ENCODE data around the gene MKX. TPM values are rescaled to one million over a fixed set of nuclear protein-coding genes. Genes with fewer than 3 reads are reported as not detected.

The MKX gene
- total RNA-seq, 1 donor from 2014 or later = not detected

DNA sequence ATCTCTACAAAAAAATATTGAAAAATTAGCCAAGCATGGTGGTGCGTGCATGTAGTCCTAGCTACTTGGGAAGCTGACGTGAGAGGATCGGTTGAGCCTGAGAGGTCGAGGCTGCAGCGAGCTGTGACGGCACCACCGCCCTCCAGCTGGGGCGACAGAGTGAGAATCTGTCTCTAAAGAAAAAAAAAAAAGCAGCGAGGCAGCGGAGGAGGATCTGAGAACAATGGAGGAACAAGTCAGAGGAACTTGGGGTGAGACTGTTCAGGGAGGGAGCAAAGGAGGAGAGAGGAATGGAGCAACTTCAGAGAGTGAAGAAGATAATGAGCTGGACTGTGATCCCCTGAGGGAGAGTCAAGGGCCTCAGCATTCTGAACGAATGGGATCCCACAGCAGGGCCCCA, 85.4 kb downstream of the MKX start:
- TF ChIP-seq, protein P1, sequence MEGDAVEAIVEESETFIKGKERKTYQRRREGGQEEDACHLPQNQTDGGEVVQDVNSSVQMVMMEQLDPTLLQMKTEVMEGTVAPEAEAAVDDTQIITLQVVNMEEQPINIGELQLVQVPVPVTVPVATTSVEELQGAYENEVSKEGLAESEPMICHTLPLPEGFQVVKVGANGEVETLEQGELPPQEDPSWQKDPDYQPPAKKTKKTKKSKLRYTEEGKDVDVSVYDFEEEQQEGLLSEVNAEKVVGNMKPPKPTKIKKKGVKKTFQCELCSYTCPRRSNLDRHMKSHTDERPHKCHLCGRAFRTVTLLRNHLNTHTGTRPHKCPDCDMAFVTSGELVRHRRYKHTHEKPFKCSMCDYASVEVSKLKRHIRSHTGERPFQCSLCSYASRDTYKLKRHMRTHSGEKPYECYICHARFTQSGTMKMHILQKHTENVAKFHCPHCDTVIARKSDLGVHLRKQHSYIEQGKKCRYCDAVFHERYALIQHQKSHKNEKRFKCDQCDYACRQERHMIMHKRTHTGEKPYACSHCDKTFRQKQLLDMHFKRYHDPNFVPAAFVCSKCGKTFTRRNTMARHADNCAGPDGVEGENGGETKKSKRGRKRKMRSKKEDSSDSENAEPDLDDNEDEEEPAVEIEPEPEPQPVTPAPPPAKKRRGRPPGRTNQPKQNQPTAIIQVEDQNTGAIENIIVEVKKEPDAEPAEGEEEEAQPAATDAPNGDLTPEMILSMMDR (IDR thresholded peaks at IDR 0.05; ENCODE audit: unreplicated experiment) = no peak
- H3K4me1 Mint-ChIP-seq = no peaks in the 10 kb centered on the region
- no peak overlapping the region for H3K27ac Mint-ChIP-seq
- H3K27me3 Mint-ChIP-seq (ENCODE audit: low read depth) = peaks cover 14% of the 10 kb centered on the region
- no peak overlapping the region for H3K4me3 Mint-ChIP-seq
- no peaks in the 10 kb centered on the region for H3K9me3 Mint-ChIP-seq
- H3K36me3 Mint-ChIP-seq = no peaks in the 10 kb centered on the region
- no peak for DNase-seq (ENCODE audit: low spot score in 2 of 2, unreplicated experiment in 2 of 2)

DNA sequence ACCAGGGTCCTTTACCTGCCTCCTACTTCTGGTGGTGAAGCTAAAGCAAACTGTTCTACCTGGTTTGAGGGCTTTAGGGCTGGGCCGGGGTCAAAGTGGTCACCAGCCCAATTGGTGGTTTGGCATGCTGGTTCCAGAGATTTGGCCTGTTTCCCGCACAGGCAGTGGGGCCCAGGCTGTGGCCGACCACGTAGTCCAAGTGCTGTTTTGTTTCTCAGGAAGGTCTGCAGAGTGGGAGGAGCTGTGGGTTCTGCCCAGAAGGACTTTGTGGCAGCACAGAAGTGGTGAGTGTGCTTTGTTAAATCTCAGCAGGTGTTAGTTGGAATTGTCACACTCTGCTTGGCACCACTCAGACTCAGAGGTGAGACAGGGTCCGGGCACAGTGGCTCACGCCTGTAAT, 85.8 kb downstream of the MKX start:
- Mint-ChIP-seq H3K27ac (no peak overlapping the region), H3K36me3 (no peaks in the 10 kb centered on the region), H3K4me3 (no peak overlapping the region), H3K9me3 (no peaks in the 10 kb centered on the region), H3K4me1 (no peaks in the 10 kb centered on the region), H3K27me3 (ENCODE audit: low read depth) (peaks cover 14% of the 10 kb centered on the region)
- DNase-seq (ENCODE audit: low spot score in 2 of 2, unreplicated experiment in 2 of 2) = no peak
- TF ChIP-seq, protein P1 (IDR thresholded peaks at IDR 0.05; ENCODE audit: unreplicated experiment) = no peak

DNA sequence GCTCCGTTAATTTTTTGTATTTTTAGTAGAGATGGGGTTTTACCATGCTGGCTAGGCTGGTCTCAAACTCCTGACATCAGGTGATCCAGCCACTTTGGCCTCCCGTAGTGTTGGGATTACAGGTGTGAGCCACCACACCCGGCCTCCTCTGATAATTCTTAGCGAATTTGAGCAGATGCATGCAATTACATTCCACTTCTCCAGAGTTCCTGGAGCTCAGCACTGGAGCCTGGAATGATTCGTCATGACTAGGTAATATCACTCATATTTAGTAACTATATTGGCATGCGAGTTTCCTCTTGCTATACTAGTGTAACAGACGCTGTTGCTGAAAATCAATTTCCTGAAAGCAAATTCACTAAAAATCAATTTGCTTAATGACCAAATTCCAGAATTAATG, 86.8 kb downstream of the MKX start:
- H3K27ac Mint-ChIP-seq = no peak overlapping the region
- no peaks in the 10 kb centered on the region for H3K9me3 Mint-ChIP-seq
- no peaks in the 10 kb centered on the region for H3K36me3 Mint-ChIP-seq
- no peak for DNase-seq (ENCODE audit: low spot score in 2 of 2, unreplicated experiment in 2 of 2)
- H3K27me3 Mint-ChIP-seq (ENCODE audit: low read depth) = peaks cover 10% of the 10 kb centered on the region
- H3K4me3 Mint-ChIP-seq = no peak overlapping the region
- H3K4me1 Mint-ChIP-seq = no peaks in the 10 kb centered on the region
- TF ChIP-seq, protein P1 (IDR thresholded peaks at IDR 0.05; ENCODE audit: unreplicated experiment) = no peak

DNA sequence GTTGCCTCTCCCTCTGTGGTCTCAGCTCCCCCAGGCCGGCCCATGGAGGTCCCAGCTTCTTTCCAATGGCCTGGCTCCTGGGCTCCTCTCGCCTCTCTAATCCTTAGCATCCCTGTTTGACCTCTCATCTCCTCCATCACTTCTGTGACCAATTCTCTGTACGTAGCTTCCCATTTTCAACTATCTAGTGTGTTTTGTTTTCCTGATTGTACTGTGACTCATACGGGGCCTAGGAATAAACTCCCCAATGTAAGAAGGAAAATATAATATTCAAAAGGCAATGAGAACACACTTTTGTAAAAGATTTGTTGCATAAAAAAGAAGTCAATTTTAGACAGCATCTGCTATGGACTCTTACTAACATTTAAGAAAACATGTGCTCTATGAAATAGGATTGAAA, 90.3 kb downstream of the MKX start:
- no peak for DNase-seq (ENCODE audit: low spot score in 2 of 2, unreplicated experiment in 2 of 2)
- no peaks in the 10 kb centered on the region for H3K4me1 Mint-ChIP-seq
- peaks cover 6% of the 10 kb centered on the region for H3K9me3 Mint-ChIP-seq
- H3K27ac Mint-ChIP-seq = no peak overlapping the region
- H3K36me3 Mint-ChIP-seq = no peaks in the 10 kb centered on the region
- H3K4me3 Mint-ChIP-seq = no peak overlapping the region
- peaks cover 2% of the 10 kb centered on the region for H3K27me3 Mint-ChIP-seq (ENCODE audit: low read depth)
- TF ChIP-seq, protein P1 (IDR thresholded peaks at IDR 0.05; ENCODE audit: unreplicated experiment) = no peak

DNA sequence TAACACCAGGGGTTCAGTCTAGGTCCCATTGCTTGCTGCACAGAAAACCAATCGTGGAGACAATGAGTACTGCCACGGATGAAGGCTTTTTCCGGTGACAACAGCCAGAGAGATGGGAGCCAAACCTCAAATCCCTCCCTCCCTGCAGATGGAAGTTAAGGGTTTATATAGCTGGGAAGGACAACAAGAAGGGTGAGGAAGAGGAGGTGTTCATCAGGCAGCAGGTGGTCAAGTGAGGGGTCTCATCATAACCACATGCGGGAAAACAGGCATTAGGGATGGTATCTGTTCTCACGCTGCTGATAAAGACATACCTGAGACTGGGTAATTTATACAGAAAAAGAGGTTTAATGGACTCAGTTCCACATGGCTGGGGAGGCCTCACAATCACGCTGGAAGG, 91.3 kb downstream of the MKX start:
- no peak overlapping the region for H3K27ac Mint-ChIP-seq
- peaks cover 6% of the 10 kb centered on the region for H3K9me3 Mint-ChIP-seq
- TF ChIP-seq, protein P1 (IDR thresholded peaks at IDR 0.05; ENCODE audit: unreplicated experiment) = no peak
- H3K27me3 Mint-ChIP-seq (ENCODE audit: low read depth) = peaks cover 2% of the 10 kb centered on the region
- H3K4me1 Mint-ChIP-seq = no peaks in the 10 kb centered on the region
- no peaks in the 10 kb centered on the region for H3K36me3 Mint-ChIP-seq
- DNase-seq (ENCODE audit: low spot score in 2 of 2, unreplicated experiment in 2 of 2) = no peak
- H3K4me3 Mint-ChIP-seq = no peak overlapping the region

DNA sequence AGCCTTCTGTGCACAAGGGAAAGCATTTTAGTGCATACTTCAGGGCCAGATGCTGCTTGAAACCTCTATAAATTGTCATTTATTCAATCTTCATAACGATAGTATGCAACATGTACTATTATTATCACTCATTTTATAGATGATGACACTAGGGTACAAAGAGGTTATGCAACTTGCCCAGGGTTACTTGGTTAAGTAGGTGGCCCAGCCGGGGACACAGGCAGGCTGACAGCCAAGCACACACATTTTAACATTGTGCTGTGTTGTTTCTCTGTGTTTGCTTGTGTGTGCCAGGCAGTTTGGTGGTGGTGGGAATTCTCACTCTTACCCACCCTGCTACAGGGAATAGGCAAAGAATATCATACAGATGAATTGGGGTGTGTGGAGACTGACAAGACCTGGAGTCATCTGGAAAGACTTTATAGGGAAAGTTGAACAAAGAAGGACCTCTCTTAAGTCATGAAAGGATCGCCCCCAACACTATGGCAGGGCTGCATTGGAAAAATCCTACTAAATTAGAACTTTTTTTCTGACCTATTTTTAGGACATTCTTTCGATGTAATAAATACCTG, 98.9 kb downstream of the MKX start:
- no peak for DNase-seq (ENCODE audit: low spot score in 2 of 2, unreplicated experiment in 2 of 2)
- peaks cover 12% of the 10 kb centered on the region for H3K9me3 Mint-ChIP-seq
- H3K27me3 Mint-ChIP-seq (ENCODE audit: low read depth) = no peaks in the 10 kb centered on the region
- peaks cover 3% of the 10 kb centered on the region for H3K4me1 Mint-ChIP-seq
- H3K27ac Mint-ChIP-seq = no peak overlapping the region
- H3K36me3 Mint-ChIP-seq = no peaks in the 10 kb centered on the region
- TF ChIP-seq, protein P1 (IDR thresholded peaks at IDR 0.05; ENCODE audit: unreplicated experiment) = no peak
- no peak overlapping the region for H3K4me3 Mint-ChIP-seq

All from mesothelial cell of epicardium (in vitro differentiated cells).